HG02759 (cell line): Measurements from ENCODE around the gene HNMT.
"Not testable (repeated sequence)": the region's sequence is repeated elsewhere in the genome, so short reads cannot be mapped to it uniquely, and the experiment has no call there.

Source experiments
- ATAC-seq: cut with Tn5 transposase; IDR thresholded peaks from one replicate; pipeline ENCODE4 v1.9.1; 2021; ENCODE audit warnings: mild to moderate bottlenecking, moderate library complexity; ENCODE audit not compliant: unreplicated experiment

The HNMT gene

DNA sequence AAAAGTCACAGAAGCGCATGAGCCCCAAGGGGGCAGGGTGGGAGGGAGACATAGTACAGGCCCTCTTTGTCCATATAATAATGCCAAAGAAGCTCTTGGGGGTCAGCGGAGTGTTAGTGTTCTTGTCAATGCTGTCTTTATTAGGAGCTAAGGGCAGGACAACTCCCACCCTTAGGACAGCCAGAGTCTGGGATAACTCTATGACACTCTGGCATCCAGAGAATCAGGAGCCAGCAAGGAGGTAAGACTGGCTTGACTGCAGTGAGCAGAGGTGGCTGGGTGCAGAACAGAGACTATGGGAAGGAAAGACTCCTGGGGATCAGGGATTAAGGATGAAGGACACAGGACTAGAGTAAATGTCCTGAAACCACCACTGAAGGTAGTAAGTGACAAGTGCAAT is 19.0 kb upstream of the HNMT start:
- no peak for ATAC-seq

DNA sequence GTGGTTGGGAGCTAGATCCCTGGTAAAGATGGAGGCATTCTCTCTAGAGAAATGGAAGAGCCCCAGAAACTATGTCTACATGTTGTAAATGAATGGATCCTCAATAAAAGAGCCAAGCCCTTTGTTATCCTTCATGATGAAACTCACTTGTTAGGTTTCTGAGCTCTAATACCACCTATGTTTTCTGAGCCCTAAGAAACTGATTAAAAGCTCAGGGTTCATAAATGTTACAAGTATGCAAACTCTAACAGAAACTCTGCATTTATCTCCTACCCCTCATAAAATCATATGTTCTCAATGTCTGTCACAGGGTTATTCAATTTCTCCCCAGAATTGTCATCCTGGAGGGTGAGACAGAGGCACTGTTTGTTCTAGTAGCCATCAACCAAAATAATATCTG is 18.0 kb upstream of the HNMT start:
- ATAC-seq: no peak

DNA sequence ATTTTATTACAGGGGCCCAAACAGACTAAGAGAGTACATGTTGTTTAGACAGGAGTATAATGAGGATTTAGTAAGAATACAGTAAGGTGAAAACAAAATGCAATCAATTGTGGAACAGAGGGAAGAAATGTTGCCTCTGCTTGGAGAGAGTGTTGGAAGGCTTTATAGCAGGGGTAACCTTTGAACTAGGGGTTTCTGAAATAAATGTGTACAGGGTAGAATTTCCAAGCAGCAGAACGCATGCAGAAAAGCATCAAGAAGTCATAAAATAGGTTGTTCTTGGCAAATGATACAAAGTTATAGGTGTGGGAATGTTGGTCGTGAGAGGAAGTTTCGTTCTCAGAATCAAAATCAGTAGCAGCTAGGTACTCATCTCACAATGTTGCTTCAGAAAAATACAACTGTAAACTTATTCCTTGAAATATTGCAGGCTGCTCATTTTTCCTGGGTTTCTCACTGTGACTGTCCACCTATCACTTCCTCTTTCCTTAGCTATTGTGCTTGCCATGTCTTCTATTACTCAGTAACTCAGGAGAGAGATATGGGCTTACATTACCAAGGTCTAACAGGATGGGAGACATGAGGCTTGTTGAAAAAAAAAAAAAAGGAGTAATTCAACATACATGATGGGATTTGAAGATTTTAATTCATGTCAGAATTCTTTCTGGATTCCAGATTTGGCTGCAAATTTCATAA is 17.1 kb upstream of the HNMT start:
- no peak for ATAC-seq

DNA sequence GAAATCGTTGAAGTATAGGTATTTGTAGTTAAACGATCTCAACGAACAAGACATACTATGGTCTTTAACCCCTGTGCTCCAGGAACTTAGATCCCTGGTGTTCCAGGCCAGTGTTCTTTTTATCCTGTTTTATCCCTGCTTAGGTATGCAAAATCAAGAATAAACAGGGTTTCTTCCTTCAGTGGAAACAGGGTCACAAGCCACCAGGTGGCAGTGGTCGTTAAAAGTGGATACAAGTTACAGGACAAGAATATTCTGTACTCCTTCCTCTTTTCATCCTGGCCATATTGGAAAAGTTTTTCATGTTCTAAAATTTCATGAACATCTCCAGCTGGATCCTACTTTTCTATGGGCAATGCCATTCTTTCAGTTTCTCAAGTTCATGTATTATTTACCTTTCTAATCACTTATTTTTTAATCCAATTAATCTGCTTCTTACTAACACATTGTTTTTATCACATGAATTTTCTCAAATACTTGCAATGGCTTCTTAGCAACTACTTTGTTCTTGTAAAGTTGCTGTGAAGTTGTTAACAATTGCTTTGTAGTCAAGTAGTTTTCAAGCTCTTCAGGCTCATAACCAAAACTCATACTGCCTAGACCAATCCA is 16.4 kb upstream of the HNMT start:
- ATAC-seq: peak; percentile 49

DNA sequence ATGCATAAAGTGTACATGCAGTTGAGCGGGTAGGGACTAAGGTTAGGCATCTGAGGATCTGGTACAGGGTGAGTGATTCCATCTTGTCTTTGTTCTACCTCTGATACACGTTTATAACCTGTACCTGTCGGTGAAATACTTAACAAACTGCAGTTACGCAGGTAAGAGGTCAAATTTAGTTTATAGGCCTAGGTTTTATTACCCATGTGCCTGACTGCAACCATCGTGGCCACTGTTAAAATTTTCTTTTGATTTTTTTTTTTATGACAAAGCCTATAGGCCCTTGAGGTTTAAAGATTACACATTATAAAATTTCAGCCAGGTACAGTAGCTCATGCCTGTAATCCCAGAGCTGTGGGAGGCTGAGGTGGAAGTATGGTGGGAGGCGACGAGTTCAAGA is 15.4 kb upstream of the HNMT start:
- ATAC-seq: no peak

DNA sequence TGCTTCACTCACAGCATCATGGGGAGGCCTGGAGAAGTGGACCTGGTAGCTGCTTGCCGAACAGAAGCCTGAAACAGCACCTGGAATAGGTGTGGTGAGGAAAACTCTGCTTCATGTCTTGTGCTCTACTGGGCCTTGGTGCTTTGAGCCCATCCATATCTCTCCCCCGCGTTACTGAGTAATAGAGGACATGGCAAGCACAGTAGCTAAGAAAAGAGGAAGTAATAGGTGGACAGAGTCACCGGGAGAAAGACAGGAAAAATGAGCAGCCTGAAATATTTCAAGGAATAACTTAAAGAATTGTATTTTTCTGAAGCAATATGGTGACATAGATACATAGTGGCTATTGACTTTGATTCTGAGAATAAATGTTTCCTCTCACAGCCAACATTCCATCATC is 14.0 kb upstream of the HNMT start:
- no peak for ATAC-seq

DNA sequence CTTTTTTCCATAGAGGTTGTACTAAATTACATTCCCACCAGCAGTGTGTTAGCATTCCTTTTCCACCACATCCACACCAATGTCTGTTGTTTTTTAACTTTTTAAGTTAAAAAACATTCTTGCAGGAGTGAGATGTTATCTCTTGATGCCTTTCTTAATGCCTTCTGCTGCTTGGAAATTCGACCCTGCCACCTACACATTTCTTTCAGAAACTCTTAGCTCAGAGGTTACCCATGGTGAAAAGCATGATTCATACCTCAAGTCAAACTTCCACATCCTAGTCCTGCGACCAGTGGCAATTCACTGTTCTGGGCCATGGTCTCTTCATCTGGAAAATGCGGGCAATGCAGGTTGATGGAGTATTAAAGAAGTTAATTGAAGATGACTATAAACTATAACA is 12.7 kb upstream of the HNMT start:
- no peak for ATAC-seq

DNA sequence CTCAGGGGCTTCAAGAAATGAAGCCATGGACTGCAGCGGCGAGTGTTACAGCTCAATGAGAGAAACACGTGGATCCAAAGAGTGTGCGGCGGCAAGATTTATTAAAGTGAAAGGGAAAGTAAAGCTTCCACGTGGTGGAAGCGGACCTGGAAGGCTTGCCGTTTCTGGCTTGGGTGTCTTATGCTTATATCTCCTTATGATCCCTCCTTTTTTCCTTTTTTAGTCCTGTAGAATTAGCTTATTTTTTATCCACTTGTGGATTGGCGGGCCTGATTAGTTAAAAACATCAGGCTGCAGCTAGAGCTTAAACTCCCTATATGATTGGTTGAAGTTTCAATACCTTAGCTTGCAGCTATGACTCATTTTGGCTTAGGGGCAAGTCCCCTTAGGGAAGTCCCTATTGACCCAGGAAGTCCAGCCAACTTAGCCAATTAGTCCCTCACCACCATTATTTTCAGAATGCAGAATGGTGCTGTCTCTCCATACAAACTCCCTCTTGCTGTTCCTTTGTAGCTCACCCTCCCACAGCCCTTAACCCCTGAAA is 11.6 kb upstream of the HNMT start:
- peak; percentile 46 for ATAC-seq

DNA sequence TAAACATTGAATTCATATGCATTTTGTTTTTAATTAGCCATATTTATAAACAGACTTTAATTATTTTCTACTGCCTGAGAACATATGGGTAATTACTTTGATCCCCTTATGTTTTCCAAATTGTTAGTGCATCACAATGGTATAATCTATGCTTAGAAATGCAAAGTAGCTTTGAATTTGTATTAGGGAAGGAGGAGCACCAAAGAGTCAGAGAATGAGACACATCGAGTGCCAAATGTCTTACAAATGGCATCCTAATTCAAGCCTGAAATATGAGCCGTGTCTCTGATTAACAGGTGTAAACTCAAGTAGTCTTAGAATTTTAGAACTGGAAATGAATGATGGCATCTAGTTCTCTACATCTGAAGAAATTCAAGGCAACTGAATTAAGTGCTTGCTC is 8.7 kb upstream of the HNMT start:
- no peak for ATAC-seq

DNA sequence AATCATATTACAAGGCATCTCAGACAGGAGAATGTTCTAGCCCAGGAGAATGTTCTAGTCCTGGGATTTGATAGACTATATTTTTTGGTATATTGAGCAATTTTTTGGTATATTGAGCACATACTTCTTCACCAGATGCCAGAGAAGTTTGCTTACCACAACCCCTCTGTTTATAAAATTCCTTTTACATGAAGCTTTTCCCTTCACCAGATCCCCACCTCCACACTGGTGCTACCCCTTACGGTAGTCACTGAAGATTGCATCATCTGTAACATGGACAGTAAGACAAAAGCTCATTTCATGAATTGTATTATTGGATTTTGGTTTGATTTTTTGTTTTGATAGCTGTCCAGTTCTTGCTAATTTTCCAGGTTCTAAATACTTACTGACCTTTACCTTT is 7.2 kb upstream of the HNMT start:
- ATAC-seq: no peak

DNA sequence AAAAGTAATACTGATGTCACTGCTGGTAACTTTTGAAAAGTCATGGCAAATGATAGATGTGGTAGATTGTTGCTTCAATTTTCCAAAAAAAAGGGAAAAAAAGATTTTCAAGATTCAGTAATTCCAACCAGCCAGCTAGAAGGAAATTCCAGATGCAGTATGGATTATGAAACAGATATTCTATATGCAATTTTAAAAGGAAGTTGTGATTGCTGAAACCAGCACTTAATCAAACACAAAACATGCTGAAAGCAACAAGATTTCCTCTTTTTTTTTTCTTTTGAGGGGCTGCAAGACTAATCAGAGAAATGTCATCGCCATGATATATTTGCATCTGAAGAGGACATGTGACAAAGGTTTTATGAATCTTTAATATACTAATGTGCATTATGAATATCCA is 5.1 kb upstream of the HNMT start:
- ATAC-seq: no peak

DNA sequence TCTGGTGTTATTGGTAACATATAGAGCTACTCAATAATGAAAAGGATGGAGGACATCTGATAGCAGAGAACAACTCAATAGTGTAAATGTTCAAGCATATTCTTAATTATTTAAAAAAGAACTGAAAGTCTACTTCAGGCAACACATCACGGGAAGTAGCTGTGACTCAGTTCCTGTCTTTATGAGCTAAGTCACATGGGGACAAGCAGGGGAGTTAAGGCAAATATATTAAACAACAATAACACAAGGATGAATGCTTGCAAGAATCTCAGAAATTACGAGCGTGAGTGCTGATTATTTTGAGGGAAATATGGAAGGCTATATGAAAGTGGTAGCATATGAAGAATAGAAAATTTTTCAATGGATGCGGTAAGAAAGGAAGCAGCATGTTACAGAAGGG is 4.0 kb upstream of the HNMT start:
- no peak for ATAC-seq

DNA sequence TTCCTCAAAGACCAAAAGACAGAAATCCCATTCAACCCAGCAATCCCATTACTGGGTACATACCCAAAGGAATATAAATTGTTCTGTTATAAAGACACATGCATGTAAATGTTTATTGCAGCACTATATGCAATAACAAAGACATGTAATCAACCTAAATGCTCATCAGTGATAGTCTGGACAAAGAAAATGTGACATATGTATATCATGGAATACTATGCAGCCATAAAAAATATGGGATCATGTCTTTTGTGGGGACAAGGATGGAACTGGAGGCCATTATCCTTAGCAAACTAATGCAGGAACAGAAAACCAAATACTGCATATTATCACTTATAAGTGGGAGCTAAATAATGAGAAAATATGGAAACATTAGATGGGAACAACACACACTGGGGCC is 2.7 kb upstream of the HNMT start:
- ATAC-seq: no peak

DNA sequence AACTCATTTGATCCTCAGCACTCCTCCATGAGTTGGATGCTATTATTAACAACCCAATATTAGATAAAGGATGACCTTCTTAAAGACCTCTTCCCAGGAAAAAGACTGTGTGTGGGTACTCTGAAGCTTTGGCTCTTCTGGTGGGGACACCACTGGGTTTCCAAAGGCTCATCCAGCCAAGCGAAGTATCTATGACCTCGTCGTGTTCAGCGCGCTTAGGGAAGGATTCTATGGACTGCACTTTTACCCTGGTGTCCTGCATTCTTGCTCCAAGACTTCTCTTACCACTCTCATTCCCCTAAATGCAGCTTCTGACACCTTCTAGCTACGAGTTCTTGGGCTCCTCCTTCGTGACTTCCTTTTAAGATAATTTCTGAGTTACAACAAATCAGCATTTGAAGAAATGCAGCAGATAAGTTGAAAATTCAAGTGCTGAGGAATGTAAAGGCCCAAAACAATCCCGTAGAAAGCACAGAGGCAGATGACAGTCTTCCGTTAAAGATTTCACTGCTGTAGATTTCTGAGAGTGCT is 673 bp upstream of the HNMT start:
- no peak for ATAC-seq

DNA sequence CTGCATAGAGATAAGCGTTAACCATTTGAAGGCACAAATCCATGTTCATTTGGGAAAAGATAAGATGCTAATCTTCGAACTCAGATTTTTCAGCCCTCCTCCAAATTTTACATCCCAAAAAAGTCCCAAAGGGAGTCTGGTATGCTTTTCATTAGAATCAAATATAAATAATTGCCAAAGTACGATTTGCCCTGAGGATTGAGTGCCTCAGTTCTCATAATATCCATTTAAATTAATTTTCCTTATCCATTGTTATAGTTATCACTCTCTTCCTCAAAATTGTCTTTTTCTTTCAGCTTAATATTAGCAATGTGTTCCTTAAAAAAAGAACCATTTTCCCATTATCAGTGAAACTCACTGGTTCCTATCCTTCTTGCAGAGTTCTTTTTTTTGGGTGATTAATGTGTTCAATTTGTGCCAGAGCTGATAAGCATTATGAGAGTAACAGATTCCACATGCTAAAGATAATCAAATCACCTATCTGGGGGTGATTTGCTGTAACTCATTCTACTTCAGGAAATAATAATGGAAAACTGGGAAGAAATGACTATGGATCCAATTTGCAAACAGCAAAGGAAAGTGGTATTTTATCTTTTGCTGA is 686 bp downstream of the HNMT start:
- ATAC-seq: no peak

DNA sequence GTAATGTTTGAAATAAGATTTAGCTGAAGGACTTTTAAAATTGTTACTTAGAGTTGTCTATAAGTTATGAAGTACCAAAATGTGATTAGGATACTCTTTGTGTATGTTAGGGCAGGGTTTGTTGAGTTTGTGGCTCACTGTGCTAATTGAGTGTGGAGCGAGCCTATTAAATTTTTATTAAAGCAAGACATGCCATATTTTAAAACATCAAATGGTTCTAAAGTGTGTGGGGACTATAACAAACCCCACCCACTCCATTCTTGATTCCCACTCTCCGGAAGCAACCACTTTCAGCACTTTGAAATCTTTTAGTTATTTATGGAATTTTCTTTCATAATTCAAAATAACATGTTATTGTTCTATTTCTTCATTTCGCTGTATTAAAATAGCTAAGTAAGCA is 1.8 kb downstream of the HNMT start:
- ATAC-seq: no peak

DNA sequence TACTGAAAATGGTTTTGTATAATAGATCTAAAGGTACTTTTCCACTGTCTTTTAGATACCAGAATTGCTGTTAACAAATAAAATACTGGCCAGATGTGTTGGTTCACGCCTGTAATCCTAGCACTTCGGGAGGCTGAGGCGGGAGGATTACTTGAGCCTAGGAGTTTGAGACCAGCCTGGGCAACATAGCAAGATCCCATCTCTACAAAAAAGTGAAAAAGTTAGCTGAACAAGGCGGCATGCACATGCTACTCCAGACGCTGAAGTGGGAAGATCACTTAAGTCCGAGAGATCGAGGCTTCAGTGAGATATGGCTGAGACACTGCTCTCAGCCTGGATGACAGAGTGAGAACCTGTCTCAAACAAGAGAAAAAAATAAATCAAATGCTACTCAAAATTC is 2.8 kb downstream of the HNMT start:
- ATAC-seq: no peak

DNA sequence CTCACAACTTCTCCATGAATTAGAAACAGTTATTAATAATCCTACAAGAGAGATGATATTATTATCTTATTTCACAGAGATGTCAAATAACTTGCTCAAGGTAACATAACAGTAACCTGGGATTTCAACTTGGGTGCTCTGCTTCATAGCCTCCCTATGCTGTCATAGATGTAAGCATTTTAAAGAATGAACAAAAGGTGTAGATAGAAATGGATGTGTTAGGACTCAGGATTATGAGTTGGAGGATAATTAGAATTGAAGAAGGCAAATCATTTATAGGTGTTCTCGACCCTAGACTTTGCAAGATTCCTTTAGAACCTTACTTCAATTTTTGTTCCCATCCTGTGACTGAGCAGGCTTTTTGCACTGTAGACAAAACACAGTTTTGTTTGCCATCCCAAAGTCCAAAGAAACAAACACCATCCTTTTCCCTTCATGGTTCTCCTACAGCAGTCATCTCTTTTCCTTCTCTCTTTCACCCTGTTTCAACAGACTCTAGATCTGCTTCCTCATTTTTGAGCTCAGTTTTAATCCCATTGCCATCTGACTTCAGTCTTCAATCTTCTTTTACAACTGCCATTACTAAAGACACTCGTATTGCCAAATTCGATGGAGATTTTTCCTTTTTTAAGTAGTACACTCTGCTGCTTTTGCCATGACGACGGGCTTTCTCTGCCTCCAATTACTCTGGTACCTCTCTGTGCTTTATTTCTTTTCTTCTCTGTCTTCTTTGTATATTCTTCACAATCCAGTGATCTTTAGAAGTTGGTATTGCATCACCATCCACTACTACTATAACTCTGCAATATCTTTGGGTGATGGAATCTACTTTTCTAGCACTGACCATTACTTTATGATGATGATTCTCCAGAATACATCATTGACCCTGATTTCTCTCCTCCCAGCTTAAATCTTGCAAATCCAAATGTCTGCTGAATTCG is 4.5 kb downstream of the HNMT start:
- ATAC-seq: no peak

DNA sequence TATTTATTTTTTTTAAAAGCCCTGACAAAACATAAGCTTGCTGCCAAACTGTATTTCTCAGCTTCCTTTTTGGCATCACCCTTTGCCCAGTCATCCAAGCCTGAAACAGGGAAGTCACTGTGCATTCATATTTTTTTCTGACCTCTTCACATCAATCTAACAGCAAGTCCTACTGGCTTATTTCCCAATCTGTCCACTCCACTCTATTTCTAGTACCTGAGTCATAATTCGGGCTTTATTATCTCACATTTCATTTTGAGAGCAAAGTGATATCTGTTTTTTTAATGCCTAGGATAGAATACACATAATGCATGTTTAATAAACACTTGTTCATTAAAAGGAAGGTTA is 5.1 kb downstream of the HNMT start:
- ATAC-seq: no peak

DNA sequence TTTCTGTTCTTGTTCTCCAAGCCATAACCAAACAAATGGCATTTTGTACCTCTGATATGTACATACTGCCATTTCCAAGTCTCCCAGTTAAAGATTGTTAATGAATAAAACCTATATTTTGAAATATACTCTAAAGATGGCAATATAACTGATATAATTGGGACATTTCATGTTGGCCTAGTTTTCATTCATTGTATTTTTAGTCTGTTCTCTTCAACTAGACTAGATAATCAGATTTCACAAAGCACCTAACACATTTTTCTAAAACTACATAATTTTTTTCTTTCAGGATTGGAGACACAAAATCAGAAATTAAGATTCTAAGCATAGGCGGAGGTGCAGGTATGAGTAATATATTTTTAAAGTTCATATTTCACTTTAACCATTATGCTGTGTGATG is 5.6 kb downstream of the HNMT start:
- no peak for ATAC-seq

DNA sequence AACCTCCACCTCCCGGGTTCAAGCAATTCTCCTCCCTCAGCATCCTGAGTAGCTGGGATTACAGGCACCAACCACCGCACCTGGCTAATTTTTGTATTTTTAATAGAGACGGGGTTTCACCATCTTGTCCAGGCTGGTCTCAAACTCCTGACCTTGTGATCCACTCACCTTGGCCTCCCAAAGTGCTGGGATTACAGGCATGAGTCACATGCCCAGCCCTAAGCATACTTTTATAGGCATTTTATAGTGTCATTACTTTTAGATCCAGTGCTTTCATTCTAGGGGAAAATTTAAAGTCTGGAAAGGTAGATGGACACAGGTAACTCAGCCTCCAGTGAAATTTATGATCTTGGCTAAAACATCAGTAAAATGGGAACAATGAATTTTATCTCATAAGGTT is 7.0 kb downstream of the HNMT start:
- ATAC-seq: not testable (repeated sequence)
